ENCODE data around the gene SHCBP1L.
A peak's percentile ranks its signal among the peaks of the same experiment; 100 is the strongest.

The SHCBP1L gene

DNA sequence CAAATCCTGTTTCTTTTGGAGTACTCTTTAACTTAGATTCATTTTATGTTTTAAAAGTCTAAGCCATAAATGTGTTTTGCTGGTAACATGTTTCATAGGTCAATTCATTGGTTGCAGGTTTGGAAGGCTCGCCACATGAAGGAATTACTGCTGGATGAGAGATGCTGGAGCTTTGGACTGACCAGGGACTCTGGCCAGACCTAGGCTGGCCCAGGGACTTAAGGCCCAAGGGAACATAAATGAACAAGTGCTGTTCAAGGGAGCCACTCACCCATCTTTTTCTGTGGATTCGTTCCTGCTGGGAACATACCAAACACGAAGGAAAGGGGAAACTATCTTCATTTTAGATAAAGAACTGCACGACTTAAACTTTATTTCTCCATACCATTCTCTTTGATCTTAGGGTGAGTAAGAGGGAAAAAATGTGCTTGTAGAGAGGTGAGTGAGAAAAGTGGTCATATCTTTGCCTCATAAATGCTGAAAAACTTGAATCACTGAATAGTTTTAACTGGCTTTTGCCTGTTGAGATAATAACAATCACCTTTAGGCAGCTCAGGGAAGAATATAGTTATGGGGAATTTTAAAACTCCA lies 15.3 kb upstream of the SHCBP1L start:
- no peak for TF ChIP-seq CTCF (IDR thresholded peaks at IDR 0.05; ENCODE audit: insufficient read depth, low read depth, low read length, missing control alignments)
- peak; percentile 65 for DNase-seq (ENCODE audit: low read depth)
- H3K4me3 ChIP-seq (ENCODE audit: low read length), result no peak overlapping the region

- no peak for TF ChIP-seq CTCF (IDR thresholded peaks at IDR 0.05; ENCODE audit: insufficient read depth, low read depth, low read length, missing control alignments)
- DNase-seq (ENCODE audit: low read depth), result no peak
These were observed 12.9 kb upstream of the SHCBP1L start for GRCh38 chr1:182965861-182966260.

DNA sequence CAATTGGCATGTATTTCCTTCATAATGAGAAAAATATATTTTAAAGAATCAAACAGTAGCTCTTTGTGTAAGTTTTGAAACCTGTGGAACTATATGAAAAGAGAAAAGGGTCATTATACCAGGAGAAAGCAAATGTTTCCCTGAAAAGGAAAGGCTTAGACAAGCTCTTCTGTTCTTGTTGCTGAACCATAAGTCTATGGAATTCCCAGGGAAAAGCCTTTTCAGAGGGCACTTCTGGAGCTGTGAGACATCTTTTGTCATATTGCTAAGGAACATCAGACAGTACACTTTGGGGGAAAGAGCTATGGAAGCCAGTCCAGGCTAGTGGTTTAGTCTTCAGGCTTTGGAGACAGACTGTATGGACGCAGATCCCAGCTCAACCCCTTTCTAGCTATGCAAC lies 12.1 kb upstream of the SHCBP1L start:
- DNase-seq (ENCODE audit: low read depth), result no peak

More at GRCh38 chr1:182965861-182966260, 12.9 kb upstream of the SHCBP1L start:
- H3K4me3 ChIP-seq (ENCODE audit: low read length), result no peak overlapping the region

DNA sequence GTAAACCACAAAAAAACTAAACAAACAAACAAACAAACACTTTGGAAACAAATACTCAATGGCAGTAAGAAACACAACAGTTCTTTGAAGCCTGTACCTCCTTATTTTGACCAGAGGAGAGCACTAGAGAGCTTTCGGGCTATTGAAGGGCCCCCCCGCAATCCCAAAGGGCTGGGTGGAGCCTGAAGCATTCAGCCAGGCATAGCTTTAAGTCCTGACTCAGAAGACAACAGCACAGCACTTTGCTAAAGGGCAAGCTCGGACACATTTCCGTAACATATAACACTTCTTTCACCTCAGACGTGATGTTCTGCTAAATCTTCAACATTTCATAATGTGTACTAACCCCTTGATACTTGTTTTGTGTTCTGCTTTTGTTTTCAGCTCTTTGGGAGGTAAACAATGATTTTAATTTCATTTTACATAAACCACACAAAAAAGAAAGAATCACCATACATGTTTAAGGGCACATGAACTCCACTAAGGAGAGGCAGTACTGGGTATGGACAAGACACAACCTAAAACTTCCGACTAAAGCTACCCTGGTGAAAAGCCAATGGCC lies 9.7 kb upstream of the SHCBP1L start:
- peak; percentile 94 for TF ChIP-seq CTCF (IDR thresholded peaks at IDR 0.05; ENCODE audit: insufficient read depth, low read depth, low read length, missing control alignments)
- DNase-seq (ENCODE audit: low read depth), result peak; percentile 96
- H3K4me3 ChIP-seq (ENCODE audit: low read length), result no peak overlapping the region

More for the DNA sequence above, 12.1 kb upstream of the SHCBP1L start:
- no peak overlapping the region for H3K4me3 ChIP-seq (ENCODE audit: low read length)
- TF ChIP-seq CTCF (IDR thresholded peaks at IDR 0.05; ENCODE audit: insufficient read depth, low read depth, low read length, missing control alignments), result no peak

- TF ChIP-seq CTCF (IDR thresholded peaks at IDR 0.05; ENCODE audit: insufficient read depth, low read depth, low read length, missing control alignments), result no peak
- no peak for DNase-seq (ENCODE audit: low read depth)
- no peak overlapping the region for H3K4me3 ChIP-seq (ENCODE audit: low read length)
These were observed 7.1 kb upstream of the SHCBP1L start for GRCh38 chr1:182960046-182960445.

DNA sequence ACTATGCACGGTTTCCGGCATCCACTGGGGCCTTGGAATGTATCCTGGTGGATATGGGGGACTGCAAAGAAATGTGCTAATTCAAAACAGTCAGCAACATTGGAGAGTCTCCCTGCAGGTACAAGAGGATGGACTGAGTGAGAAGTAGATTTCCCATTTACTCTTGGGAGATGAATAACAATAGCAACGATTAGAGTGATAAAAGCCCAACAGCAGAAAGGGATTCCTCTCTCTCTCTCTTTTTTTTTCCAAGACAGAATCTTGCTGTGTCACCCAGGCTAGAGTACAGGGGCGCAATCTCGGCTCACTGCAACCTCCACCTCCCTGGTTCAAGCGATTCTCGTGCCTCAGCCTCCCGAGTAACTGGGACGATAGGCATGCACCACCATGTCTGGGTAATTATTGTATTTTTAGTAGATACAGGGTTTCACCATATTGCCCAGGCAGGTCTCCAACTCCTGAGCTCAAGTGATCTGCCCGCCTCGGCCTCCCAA lies 5.0 kb upstream of the SHCBP1L start:
- no peak overlapping the region for H3K4me3 ChIP-seq (ENCODE audit: low read length)
- DNase-seq (ENCODE audit: low read depth), result no peak
- no peak for TF ChIP-seq CTCF (IDR thresholded peaks at IDR 0.05; ENCODE audit: insufficient read depth, low read depth, low read length, missing control alignments)
